HG03025 (cell line): ENCODE measurements around the gene ATP6V0D1.

Experiments
- ATAC-seq: cut with Tn5 transposase; IDR thresholded peaks from one replicate; pipeline ENCODE4 v1.9.1; 2021; ENCODE audit warnings: mild to moderate bottlenecking, moderate library complexity; ENCODE audit not compliant: unreplicated experiment, low FRiP score

The ATP6V0D1 gene

DNA sequence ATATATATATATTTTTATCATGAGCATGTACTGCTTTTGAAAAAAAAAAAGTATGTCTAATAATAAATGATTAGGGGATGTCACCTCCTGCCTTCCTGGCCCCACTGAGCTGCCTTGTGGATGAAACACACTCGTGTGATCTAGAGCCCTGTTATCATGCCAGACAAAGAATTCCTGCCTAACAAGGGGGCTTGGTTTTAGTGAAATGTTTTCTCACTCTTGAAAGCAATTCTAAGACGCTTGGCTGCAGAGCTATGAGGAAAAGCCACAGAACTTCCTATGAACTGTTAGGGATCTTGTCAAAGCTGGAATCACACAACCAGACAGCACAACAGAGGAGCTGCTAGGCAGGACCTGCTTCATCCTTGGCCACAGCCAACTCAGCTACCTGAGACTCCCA lies 68.7 kb downstream of the ATP6V0D1 start:
- ATAC-seq: no peak

DNA sequence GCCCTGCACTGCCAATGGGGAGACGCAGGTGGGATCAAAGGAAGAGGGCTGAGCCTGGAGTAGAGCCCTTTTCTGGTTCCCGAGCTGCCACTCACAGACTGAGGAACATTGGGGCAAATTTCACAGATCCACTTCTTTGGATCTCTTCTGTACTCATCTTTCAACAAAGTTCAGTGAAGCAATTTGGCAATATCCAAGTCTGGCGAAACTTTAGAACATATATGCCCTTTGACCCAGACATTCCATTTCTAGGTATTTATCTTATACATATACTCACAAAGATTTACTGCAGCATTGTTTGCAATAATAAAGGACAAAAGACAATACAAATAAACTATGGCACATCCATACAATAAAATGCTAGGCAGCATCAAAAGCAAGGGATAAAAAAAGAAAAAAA lies 69.6 kb downstream of the ATP6V0D1 start:
- ATAC-seq: no peak

DNA sequence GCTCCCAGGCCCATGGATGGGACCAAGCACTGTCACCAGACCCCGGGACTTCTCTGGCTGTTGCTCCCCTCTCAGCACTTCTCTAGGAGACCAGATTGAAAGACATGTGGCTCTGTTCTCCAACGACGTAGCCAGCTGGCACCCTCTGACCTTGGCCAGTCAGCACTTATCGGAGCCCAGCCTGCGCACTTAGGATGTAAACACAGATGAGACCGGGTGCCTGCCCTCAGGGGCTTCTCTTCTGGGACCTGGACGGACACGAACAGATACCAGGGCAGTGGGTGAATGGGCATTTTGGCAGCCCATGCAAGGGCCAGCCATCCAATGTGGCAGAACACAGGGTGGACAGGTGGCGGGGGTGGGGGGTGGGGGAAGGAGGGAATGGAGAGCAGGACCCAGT lies 71.3 kb downstream of the ATP6V0D1 start:
- ATAC-seq: no peak

DNA sequence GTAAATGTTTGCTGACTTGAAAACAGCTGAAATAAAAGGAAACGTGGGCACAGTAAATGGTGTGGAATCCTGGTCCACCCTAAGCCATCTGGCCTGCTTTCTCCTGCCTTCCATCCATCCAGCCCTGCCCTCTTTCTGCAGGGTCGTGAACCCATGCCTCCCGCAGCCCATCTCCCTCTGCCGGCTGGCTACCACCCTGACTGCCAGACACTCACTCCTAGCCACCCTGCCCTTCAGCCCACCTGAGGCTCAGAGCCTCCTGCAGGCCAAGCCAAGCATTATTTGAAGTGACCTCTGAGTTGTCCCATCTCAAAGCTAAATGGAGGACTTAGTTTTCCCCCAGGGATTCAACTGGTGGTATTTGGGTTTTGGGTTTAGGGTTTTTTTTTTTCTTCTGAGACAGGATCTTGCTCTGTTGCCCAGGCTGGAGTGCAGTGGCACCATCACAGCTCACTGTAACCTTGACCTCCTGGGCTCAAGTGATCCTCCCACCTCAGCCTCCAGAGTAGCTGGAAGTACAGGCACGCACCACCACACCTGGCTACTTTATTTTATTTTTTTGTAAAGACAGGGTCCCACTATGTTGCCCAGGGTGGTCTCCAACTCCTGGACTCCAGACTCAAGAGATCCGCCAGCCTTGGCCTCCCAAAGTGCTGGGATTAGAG lies 73.0 kb downstream of the ATP6V0D1 start:
- ATAC-seq: no peak

DNA sequence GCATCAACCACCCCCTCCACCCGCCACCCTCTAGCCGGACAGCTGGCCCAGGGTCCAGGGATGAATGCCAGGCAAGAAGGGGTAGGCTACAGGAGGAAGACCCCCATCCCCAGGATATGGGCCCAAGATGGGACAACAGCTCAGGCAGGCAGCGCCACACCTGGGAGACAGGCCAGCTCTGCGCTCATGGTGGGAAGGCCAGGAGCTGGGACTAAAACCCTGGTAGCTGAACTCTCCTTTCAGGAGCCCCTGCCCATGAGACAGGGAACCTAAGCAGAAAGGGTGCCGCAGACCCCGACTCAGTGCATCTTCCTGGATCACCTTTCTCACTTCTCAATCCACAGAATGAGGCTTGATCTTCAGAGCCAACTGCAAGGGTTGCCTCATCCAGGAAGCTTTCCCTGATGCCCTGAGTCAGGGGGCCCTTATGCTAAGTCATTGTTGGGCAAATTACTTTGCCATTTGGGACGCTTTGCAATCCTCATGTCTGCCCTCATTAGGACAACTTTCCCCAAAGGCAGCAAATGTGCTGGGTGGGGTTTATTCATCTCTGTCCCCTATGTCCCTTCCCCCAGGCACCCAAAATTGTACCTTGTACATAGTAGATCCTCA lies 73.7 kb downstream of the ATP6V0D1 start:
- ATAC-seq: no peak

DNA sequence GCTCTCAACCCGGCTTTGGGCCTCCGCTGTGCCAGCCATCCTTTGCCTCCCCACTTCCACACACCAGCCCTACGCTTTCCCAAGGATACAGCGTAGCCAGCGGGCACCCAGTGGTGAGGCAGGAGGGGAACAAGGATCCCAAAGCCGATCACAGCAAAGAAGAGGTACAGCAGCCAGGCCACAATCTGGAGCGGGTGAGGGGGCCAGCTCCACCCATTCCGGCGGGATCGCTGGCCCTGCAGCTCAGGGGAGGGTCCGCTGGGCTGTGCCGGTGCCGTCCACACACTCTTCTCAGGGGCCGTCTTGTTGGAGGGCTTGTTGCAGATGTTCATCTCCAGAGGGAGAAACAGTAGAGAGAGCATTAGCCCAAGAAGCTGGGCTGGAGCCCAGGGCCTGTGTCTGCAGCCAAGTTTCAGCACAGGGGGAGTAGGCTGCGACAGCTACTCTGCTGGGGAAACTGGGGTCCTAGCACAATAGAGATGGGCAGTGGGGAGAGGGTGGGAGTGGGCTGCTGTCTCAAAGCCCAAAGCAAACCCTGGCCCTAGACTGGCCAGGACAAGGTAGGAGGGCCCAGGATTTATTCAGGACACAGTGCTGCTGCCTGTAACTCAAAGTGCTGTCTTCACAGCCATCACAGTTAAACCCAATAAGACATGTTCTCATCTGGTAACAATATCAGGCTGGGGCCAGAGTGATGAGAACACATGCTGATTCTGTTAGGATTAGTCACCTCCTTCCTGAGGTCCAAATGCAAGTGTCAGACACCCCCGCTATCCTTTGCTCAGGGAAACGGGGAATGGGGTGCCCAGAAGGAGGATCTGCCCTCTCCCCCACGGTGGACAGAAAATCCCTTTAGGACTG lies 74.6 kb downstream of the ATP6V0D1 start:
- no peak for ATAC-seq

DNA sequence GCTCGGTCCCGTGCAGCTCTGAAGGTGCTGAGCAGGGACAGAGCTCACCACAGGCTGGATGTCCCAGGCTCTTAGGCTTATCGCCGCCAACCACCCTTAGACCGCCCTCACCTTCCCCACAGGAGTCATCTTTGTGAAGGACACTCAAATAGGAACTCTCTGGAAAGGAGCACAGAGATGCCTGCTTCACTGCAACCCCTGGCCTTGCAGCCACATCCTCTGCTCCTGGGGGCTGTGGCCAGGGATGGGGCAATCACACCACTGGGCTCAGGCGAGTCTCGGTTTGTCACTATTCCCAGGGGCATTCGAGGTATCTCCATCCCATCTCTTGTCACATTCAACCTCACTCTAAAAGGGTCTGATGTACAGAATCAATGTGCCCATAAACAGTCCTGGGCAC lies 75.6 kb downstream of the ATP6V0D1 start:
- no peak for ATAC-seq

DNA sequence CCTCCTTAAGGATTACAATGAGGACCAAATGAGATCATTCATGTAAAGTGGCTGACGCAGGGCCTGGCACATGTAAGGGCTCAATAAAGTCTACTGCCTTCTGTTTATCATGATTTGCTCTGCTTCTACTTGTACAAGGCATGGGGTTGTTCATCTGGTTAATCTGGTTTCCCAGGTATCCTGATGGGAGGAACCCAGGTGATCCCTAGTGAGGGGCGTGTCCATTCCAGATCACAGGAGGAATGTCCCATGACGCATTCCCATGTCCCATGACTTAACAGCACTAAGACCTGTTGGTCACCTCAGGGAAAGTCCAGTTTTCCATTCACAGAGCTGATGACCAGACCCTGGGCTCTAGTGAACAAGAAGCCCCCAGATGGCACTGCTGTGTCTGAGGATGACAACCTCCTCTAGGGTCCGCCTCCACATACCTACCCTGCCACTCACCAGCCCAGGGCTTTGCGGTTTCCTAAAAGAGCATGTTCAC lies 76.2 kb downstream of the ATP6V0D1 start:
- ATAC-seq: no peak

DNA sequence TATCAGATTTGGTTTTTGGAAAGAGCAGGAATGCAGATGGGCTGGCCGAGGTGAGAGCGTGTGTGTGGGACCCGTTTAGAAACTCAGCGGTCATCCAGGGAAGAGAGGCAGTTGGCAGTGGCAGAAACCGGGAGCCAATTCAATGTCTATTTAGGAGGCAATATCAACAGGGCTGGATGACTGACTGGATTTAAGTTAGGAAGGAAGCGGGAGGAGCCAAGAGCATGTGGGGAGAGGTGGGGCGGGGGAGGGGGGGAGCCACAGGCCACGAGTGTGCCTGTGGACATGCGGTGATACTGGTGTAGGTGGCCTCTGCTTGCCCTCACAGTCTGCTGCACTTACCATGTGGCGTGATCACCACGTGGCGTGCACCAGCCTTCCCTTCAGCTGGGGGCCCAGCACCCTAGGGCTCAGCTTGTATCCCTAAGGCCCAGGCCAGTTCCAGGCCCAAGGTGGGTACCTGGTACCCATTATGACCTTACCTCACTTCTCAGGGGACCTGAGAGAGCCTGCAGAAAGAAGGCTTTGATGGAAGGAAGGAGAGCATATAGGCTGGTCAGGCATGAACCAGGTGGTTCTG lies 76.9 kb downstream of the ATP6V0D1 start:
- ATAC-seq: no peak

DNA sequence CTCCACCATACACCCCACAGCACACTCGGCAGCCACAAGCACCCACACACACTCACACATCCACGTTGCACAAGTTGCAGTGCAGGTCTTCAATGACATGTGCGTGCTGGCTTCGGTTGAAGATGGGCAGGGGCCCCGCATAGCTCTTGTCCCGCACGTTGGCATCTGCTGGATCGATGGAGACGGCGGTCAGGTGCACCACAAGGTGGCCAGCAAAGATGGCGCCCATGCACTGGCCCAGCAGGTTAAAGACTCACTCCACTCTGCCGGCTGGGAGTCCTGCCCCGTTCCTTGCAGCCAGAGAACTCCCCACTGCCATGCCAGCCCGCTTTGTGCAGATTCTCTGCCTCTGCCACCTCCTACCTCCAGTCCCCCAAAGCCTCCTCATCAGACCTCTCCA lies 80.1 kb downstream of the ATP6V0D1 start:
- ATAC-seq: no peak

DNA sequence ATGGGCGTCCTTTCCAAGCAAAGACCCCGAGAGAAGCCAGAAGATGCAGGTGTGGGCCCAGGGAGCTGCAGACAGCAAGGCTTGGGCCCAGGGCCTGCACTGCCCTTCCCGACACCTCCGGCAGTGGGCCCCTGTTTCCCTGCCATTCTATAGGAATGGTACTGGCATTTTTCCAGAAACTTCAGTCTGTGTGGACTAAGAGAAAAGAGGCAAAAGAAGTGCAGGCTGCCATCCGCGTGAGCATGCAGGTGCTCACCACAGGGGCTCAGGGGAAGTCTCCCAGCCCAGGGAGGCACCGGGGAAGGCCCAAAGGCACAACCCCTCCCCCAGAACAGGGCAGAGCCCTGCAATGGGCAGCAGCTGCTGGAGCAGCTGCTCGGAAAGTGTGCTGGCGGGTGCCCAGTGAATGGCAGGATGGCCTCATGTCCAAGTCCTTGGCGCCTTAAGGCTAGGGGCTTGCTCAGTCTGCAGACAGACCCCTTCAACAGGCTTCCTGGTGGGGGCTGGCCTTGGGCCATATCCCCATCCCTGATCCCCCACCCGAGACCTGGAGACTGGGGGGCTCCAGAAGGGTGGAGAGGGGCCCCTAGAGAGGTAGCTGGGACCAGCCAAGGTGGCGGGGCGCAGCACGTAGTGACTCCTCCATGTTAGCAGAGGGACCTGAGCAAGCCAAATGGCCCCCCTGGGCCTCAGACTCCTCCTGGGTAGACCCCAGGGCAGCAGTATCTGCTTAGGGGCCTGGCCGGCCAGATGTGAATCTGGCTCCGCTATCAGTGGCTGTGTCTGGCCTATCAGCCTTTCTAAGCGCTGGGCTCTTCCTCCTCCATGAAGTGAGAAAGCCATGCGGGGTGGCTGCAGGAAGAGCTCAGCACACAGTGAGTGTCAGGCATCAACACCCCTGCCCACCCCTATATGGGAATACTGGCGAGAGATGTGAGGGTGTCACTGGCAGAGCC lies 80.9 kb downstream of the ATP6V0D1 start:
- no peak for ATAC-seq

DNA sequence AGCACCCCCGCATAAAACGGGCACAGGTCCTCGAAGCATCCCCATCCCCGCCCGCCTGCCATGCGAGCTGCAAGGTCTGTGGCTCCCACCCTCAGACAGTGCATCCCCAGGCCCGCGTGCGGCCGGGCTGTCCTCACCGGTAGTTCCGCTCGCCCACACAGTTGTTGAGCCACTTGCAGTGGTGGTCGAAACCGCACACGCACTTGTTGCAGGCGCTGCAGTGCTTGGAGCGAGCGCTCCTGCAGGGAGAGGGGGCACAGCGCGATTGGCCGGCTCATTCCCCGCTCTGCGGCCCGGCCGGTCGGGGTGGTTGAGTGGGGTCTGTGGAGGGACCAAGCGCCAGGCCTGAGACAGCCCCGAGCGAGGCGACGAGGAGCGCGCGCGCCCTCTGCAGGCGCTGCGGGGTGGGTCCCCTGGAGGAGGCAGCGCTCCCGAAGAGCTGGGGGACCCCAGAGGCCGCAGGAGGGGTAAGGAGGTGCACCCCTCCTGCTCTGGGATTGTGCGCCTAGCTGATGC lies 81.7 kb downstream of the ATP6V0D1 start:
- ATAC-seq: no peak

DNA sequence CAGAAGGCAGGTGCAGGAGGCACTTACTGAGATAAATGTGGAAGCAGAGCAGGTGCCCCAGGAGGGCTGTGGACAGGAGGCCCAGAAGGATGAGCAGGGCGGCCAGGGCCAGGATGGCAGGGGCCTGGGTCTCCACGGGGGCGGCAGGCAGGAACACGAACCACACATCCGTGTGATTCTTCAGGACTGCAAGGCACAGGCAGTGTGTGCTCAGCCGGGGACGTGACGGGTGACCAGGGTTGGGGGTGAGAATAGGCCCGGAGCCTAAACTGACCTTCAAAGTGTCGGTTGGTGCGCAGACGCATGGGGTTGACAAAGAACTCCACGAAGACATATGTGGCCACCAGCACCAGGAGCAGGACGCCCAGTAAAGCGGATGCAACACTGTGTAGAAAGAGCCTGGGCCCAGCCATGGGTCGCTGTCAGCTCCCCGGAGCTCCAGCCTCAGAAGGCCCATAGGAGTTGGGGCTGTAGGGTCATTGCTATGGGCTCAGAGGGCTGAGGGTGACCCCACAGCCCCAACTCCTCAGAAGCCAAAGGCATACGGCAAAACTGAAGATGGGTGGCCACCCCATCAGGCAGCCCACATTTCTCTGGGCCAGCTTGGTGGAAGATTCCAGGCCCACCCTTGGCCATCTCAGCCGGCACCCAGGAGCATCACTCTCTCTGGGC lies 82.3 kb downstream of the ATP6V0D1 start:
- ATAC-seq: no peak

DNA sequence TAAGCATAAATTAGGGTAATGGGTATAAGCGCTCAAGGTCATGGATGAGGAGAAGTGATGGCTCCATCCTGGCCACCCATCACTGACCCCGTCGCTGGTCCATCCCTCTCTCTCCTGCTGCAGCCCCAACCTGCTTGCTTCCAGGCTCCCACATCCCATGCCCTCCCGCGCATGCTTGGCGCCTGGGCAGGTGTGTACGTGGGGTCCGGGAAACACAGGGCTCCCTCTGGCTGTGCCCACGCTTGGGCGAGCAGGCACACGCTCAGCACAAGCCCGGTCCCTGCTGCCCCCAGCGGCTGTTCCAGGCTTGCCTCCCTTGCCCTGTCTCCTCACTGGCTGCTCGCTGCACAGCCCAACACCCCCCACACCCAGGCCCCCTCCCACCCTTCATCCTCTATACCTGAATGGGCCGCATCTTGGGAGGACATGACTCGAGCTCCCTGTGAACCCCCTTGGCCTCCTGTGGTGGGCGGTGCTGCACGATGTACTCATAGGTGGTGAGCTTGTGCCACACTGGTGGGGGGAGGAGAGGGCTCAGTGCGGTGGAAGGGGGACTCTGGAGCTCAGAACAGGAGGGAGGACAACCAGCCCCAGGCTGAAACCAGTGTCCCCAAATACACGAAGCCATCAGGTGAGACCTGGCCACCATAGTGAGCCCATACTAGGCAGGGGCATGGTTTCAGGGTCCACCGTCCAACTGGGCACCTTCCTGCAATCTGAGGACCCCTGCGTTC lies 83.0 kb downstream of the ATP6V0D1 start:
- no peak for ATAC-seq

DNA sequence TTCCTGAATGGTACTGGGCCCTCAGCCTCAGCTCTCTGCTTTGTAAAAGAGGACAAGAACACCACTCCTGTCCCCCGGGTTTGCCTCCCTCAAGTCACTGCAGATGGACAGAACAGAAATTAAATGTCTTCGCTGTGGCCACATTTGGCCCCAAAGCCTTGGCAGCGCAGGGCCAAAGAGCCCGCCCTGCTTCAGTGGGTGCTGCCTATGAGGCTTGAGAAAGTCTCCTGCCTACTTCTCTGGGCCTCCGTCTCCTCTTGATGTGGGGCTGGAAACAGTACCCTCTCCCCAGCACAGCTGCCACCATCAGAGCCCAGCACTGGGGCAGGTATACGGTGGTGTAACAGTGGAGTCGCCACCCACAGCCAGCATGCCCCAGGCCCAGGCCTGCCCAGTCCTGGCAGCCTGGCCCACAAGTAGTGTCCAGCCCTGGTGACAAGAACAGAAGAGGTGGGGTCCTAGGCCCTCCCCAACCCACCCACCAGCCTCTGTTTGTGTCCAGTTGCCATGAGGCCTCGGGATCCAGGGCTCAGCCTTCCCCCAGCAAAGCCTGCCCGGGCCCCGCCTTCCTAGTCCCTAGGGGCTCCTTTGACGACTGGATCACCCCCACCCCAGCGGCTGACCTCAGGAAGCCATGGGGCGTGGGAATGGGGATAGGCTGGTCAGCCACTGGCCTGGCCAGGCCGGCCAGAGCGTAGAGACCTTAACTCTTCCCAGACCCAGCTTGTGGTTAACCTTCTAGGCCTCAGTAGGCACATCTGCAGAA lies 83.7 kb downstream of the ATP6V0D1 start:
- no peak for ATAC-seq

DNA sequence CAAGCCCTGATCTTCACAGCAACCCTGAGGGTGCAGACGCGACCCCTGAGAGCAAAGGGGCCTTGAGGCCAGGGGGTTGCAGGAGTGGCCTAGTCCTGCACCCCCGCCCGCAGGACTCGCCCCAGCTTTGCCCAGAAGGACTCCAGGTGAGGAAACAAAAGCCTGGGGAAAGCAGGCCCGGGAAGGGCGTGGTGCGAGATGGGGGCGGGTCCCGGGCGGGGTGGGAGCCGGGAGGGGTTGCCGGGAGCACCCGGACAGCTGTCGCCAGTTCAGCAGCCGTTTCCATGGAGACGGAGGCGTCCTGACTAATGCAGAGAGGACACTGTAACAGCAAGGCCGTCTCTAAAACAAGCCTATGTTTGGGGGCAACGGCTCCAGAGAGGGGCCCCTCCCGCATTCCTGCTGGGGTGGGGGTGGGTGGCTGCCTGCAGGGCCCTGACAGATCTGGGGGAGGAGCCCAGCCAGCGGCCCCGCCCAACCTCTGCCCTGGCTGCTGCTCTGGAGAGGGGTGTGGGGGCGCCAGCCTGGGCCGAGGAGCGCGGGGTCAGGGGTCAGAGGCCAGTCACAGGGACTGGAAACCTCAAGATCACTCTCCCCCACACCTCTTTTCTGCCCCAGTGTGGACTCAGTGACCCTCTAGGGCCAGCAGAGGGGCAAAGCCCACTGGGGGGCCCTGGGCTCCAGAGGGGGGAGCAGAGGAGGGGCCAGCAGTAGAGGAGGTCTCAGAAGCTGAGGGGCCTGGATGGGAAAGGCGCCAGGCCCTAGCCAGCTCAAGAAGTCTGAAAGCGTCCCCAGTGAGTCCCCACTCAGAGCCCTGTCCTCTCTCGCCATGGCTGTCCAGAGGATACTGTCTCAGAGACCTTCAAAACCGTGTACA lies 84.6 kb downstream of the ATP6V0D1 start:
- no peak for ATAC-seq
